GM12878 (cell line): ENCODE results near the gene LYRM2. TPM values are rescaled to one million over a fixed set of nuclear protein-coding genes. Genes with fewer than 3 reads are reported as not detected.

Experiments
- ATAC-seq: fragments of 200-7000 bp; cut with Tn5 transposase; 3 replicates; pipeline ENCODE4 v1.9.1; 2020; ENCODE audit warnings: mild to moderate bottlenecking, moderate library complexity
- BruUV-seq: library from RNA; stranded (reverse); fragments of 400-500 nt; replicated peaks from 2 replicates; lab custom pipeline; 2021; lab: Mats Ljungman, UMichigan
- CTCF ChIA-PET: fragments of 300-600 bp; sonication (Branson Sonifier 250); formaldehyde crosslinking; extraction: SDS; loops from one replicate; lab custom pipeline; 2021; ENCODE audit warnings: inconsistent platforms; lab: Yijun Ruan, JAX
- POLR2A ChIA-PET: fragments of 350-600 bp; formaldehyde crosslinking; extraction: SDS; loops from one replicate; lab custom pipeline; 2021; ENCODE audit warnings: inconsistent platforms; lab: Charles Lee
- RAD21 ChIA-PET: fragments of 300-600 bp; sonication (Branson Sonifier 250); formaldehyde crosslinking; loops from one replicate; lab custom pipeline; 2023; ENCODE audit warnings: antibody characterized with exemption; ENCODE audit not compliant: unreplicated experiment; lab: Charles Lee
- SMC1A ChIA-PET: fragments of 300-600 bp; sonication (Branson Sonifier 250); formaldehyde crosslinking; loops from one replicate; lab custom pipeline; 2023; ENCODE audit not compliant: unreplicated experiment, uncharacterized antibody; lab: Charles Lee
- DNase-seq: peaks from one replicate; pipeline ENCODE4 v3.0.0-alpha.2; 2011; ENCODE audit warnings: low read depth, low spot score
- FAIRE-seq: peaks from 3 replicates; lab custom pipeline; 2011; peaks lifted over from hg19 to GRCh38; lab: Jason Lieb, UNC
- H2AFZ ChIP-seq: 2 replicates; pipeline ENCODE4 v1.6.0; 2011; ENCODE audit warnings: low read depth, low read length, control low read depth; ENCODE audit not compliant: control insufficient read depth
- H3K27ac ChIP-seq: 2 replicates; pipeline ENCODE4 v1.5.1; 2011; ENCODE audit warnings: control low read depth; ENCODE audit not compliant: control insufficient read depth, insufficient read depth
- H3K27me3 ChIP-seq, 2 experiments: replicated peaks in 1 of 2; 2 replicates each; pipeline versions ENCODE4 v1.6.0 to v1.6.1; 2011; ENCODE audit warnings: low read length in 1 of 2; ENCODE audit not compliant: control insufficient read depth in 2 of 2, insufficient read depth in 2 of 2
- H3K36me3 ChIP-seq, 2 experiments: 2 replicates each; pipeline ENCODE4 v1.5.1; 2011; ENCODE audit warnings: low read length in 1 of 2; ENCODE audit not compliant: control insufficient read depth in 2 of 2, insufficient read depth in 2 of 2
- H3K4me1 ChIP-seq: 2 replicates; pipeline ENCODE4 v1.6.1; 2011; ENCODE audit warnings: mild to moderate bottlenecking, low read length, moderate library complexity, mixed read lengths; ENCODE audit not compliant: control insufficient read depth, insufficient read depth
- H3K4me2 ChIP-seq: 2 replicates; pipeline ENCODE4 v1.6.0; 2011; ENCODE audit warnings: control low read depth; ENCODE audit not compliant: control insufficient read depth, insufficient read depth
- H3K4me3 ChIP-seq: fragments of 200-600 bp; sonication (generic); 2 replicates; pipeline ENCODE4 v1.5.1; 2016
- H3K79me2 ChIP-seq: 2 replicates; pipeline ENCODE4 v1.6.0; 2011; ENCODE audit warnings: low read length; ENCODE audit not compliant: control insufficient read depth, insufficient read depth
- H3K9ac ChIP-seq: 2 replicates; pipeline ENCODE4 v1.8.0; 2011; ENCODE audit warnings: low read length, control low read depth, mixed read lengths; ENCODE audit not compliant: control insufficient read depth, insufficient read depth
- H3K9me3 ChIP-seq: replicated peaks from 3 replicates; pipeline ENCODE4 v1.5.1; 2011; ENCODE audit warnings: mild to moderate bottlenecking, low read length; ENCODE audit not compliant: control insufficient read depth, insufficient read depth
- H4K20me1 ChIP-seq: 2 replicates; pipeline ENCODE4 v1.6.0; 2011; ENCODE audit not compliant: control insufficient read depth, insufficient read depth
- BMI1 ChIP-seq: fragments of 450-650 bp; IDR thresholded peaks from 2 replicates; pipeline ENCODE4 v1.6.1; 2016; ENCODE audit warnings: mild to moderate bottlenecking, moderate library complexity, borderline replicate concordance
- CHD2 ChIP-seq: IDR thresholded peaks from 2 replicates; pipeline ENCODE4 v1.6.1; 2011; ENCODE audit warnings: low read depth, low read length, improper control_type of control experiment, borderline replicate concordance
- DPF2 ChIP-seq: fragments of 450-650 bp; IDR thresholded peaks from 2 replicates; pipeline ENCODE4 v1.6.1; 2017; ENCODE audit warnings: mild to moderate bottlenecking
- E2F4 ChIP-seq: IDR thresholded peaks from 2 replicates; pipeline ENCODE4 v1.6.1; 2012; ENCODE audit warnings: low read depth, low read length, improper control_type of control experiment
- ESRRA ChIP-seq: IDR thresholded peaks from 2 replicates; pipeline ENCODE4 v1.6.1; 2012; ENCODE audit warnings: mild to moderate bottlenecking, low read length, improper control_type of control experiment
- FOXM1 ChIP-seq: IDR thresholded peaks from 2 replicates; pipeline ENCODE4 v1.6.1; 2012; ENCODE audit warnings: low read depth, mild to moderate bottlenecking, inconsistent platforms, low read length, moderate library complexity
- HDAC2 ChIP-seq: fragments of 200-600 bp; sonication (generic); IDR thresholded peaks from 2 replicates; pipeline ENCODE4 v1.6.1; 2017
- JUNB ChIP-seq: IDR thresholded peaks from 2 replicates; pipeline ENCODE4 v1.6.1; 2016; ENCODE audit warnings: antibody characterized with exemption, mild to moderate bottlenecking
- KLF5 ChIP-seq: fragments of 450-650 bp; IDR thresholded peaks from 2 replicates; pipeline ENCODE4 v1.6.1; 2014; ENCODE audit warnings: mild to moderate bottlenecking; ENCODE audit not compliant: partially characterized antibody
- MYC ChIP-seq: IDR thresholded peaks from 2 replicates; pipeline ENCODE4 v1.6.1; 2011; ENCODE audit warnings: mild to moderate bottlenecking, low read length, moderate library complexity, inconsistent platforms; ENCODE audit not compliant: insufficient read depth, insufficient replicate concordance, insufficient read length, severe bottlenecking
- SPI1 ChIP-seq: IDR thresholded peaks from 2 replicates; pipeline ENCODE4 v1.6.1; 2011; ENCODE audit warnings: low read depth, mild to moderate bottlenecking, low read length, moderate library complexity, borderline replicate concordance; ENCODE audit not compliant: insufficient read depth
- WGBS: methylation state at CpG from one replicate; pipeline ENCODE4 v1.1.6; 2016; ENCODE audit warnings: low lambda C conversion rate; ENCODE audit not compliant: insufficient replicate concordance, insufficient coverage; ENCODE audit errors: missing lambda C conversion rate; 5-methylcytosine and 5-hydroxymethylcytosine counted together
- in situ Hi-C: fragments of 300-500 bp; cut with MboI; formaldehyde crosslinking; loops from 9 replicates; pipeline ENCODE4 v1.14.3; 2018; ENCODE audit warnings: mixed read lengths
- intact Hi-C: fragments of 100-400 bp; cut with micrococcal nuclease; formaldehyde crosslinking; loops from one replicate; pipeline ENCODE4 v1.14.2; 2022; ENCODE audit not compliant: unreplicated experiment
- polyA plus RNA-seq, 11 experiments: library from polyadenylated mRNA; depleted of rRNA in 4 of 11; unstranded in 6 of 11; stranded (reverse) in 5 of 11; fragments of >200 nt; fragmentation: Nextera tagmentation in 4 of 11; fragmentation: Illumina TruSeq in 1 of 11; extraction: Ambion mirVana in 4 of 11; extraction: Trizol in 1 of 11; gene quantifications; 1 replicate in 1 of 11; 2 replicates in 10 of 11; pipeline versions ENCODE4 v1.2.1 to v1.2.3, GENCODE V29; 2011 to 2016; ENCODE audit warnings: inconsistent platforms in 2 of 11, missing spikeins in 2 of 11, low read depth in 1 of 11
- total RNA-seq, 4 experiments: library from RNA; depleted of rRNA in 3 of 4; stranded (reverse); fragments of >200 nt in 3 of 4; fragmentation: Illumina TruSeq in 1 of 4; extraction: Trizol in 1 of 4; gene quantifications; 2 replicates each; pipeline versions ENCODE4 v1.2.1 to v1.2.3, GENCODE V29; 2013 to 2021
- TF ChIP-seq, protein P1 (sequence below): fragments of 450-650 bp; formaldehyde crosslinking; IDR thresholded peaks from 2 replicates; pipeline ENCODE4 v1.4.0; 2020; ENCODE audit warnings: mild to moderate bottlenecking, moderate library complexity
- TF ChIP-seq, protein P2 (sequence below): fragments of 450-650 bp; IDR thresholded peaks from 2 replicates; pipeline ENCODE4 v1.6.1; 2016; ENCODE audit warnings: mild to moderate bottlenecking, moderate library complexity, borderline replicate concordance
- TF ChIP-seq, protein P3 (sequence below), 3 experiments: IDR thresholded peaks in 2 of 3; conservative IDR thresholded peaks in 1 of 3; 2 replicates each; pipeline ENCODE4 v1.5.1; 2011; ENCODE audit warnings: low read depth in 3 of 3, low read length in 3 of 3, mild to moderate bottlenecking in 3 of 3, control low read depth in 2 of 3, moderate library complexity in 2 of 3, inconsistent platforms in 1 of 3, mixed read lengths in 1 of 3; ENCODE audit not compliant: control insufficient read depth in 2 of 3, insufficient read depth in 1 of 3; ENCODE audit errors: extremely low read depth in 1 of 3

Gene LYRM2
- total and polyA plus RNA-seq, 10 of the 15 experiments (the other 5 are each of a cell fraction or from before 2014, with no cell fraction given) = 17.2 to 75.0 (median 30.9) TPM

GRCh38 chr6:89591745-89592144 is 46.8 kb downstream of the LYRM2 start:
- BruUV-seq = no TSS peak
- SMC1A ChIA-PET = interaction anchor here (1.2 kb wide), 1 partner anchor 274 kb away, joined by 3 read pairs; no protein-coding TSS in a partner anchor
- RAD21 ChIA-PET = no interaction called here
- H3K79me2 ChIP-seq = no peaks in the 10 kb centered on the region
- no peak overlapping the region for H3K27ac ChIP-seq
- no peak overlapping the region for H3K4me2 ChIP-seq
- no peak overlapping the region for H3K4me3 ChIP-seq
- H3K9me3 ChIP-seq = no peaks in the 10 kb centered on the region
- FAIRE-seq (no peak), ATAC-seq (no peak), DNase-seq (no peak)
- in situ Hi-C loops = no loop called here
- H4K20me1 ChIP-seq = no peaks in the 10 kb centered on the region
- intact Hi-C loops = no loop called here
- no peak overlapping the region for H3K9ac ChIP-seq
- POLR2A ChIA-PET = no interaction called here
- CTCF ChIA-PET = interaction anchor here (0.6 to 1.6 kb wide), 2 partner anchors 159 to 220 kb away, joined by 3 read pairs; partner anchors contain the start of gene ANKRD6
- H3K27me3 ChIP-seq = no peaks in the 10 kb centered on the region
- H3K4me1 ChIP-seq = peaks cover 10% of the 10 kb centered on the region
- no peak overlapping the region for H2AFZ ChIP-seq
- no peaks in the 10 kb centered on the region for H3K36me3 ChIP-seq
- WGBS = 42% methylated on average over 4 of the region's 4 CpGs
- TF ChIP-seq CHD2 = no peak
- TF ChIP-seq MYC = no peak
- no peak for TF ChIP-seq JUNB
- TF ChIP-seq BMI1 = no peak
- TF ChIP-seq FOXM1 = no peak
- TF ChIP-seq HDAC2 = no peak
- TF ChIP-seq SPI1 = no peak
- no peak for TF ChIP-seq DPF2
- TF ChIP-seq, protein P1, sequence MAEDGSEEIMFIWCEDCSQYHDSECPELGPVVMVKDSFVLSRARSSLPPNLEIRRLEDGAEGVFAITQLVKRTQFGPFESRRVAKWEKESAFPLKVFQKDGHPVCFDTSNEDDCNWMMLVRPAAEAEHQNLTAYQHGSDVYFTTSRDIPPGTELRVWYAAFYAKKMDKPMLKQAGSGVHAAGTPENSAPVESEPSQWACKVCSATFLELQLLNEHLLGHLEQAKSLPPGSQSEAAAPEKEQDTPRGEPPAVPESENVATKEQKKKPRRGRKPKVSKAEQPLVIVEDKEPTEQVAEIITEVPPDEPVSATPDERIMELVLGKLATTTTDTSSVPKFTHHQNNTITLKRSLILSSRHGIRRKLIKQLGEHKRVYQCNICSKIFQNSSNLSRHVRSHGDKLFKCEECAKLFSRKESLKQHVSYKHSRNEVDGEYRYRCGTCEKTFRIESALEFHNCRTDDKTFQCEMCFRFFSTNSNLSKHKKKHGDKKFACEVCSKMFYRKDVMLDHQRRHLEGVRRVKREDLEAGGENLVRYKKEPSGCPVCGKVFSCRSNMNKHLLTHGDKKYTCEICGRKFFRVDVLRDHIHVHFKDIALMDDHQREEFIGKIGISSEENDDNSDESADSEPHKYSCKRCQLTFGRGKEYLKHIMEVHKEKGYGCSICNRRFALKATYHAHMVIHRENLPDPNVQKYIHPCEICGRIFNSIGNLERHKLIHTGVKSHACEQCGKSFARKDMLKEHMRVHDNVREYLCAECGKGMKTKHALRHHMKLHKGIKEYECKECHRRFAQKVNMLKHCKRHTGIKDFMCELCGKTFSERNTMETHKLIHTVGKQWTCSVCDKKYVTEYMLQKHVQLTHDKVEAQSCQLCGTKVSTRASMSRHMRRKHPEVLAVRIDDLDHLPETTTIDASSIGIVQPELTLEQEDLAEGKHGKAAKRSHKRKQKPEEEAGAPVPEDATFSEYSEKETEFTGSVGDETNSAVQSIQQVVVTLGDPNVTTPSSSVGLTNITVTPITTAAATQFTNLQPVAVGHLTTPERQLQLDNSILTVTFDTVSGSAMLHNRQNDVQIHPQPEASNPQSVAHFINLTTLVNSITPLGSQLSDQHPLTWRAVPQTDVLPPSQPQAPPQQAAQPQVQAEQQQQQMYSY (CRISPR knock-in tag) = no peak
- TF ChIP-seq ESRRA = no peak
- TF ChIP-seq KLF5 = no peak
- TF ChIP-seq, protein P2, sequence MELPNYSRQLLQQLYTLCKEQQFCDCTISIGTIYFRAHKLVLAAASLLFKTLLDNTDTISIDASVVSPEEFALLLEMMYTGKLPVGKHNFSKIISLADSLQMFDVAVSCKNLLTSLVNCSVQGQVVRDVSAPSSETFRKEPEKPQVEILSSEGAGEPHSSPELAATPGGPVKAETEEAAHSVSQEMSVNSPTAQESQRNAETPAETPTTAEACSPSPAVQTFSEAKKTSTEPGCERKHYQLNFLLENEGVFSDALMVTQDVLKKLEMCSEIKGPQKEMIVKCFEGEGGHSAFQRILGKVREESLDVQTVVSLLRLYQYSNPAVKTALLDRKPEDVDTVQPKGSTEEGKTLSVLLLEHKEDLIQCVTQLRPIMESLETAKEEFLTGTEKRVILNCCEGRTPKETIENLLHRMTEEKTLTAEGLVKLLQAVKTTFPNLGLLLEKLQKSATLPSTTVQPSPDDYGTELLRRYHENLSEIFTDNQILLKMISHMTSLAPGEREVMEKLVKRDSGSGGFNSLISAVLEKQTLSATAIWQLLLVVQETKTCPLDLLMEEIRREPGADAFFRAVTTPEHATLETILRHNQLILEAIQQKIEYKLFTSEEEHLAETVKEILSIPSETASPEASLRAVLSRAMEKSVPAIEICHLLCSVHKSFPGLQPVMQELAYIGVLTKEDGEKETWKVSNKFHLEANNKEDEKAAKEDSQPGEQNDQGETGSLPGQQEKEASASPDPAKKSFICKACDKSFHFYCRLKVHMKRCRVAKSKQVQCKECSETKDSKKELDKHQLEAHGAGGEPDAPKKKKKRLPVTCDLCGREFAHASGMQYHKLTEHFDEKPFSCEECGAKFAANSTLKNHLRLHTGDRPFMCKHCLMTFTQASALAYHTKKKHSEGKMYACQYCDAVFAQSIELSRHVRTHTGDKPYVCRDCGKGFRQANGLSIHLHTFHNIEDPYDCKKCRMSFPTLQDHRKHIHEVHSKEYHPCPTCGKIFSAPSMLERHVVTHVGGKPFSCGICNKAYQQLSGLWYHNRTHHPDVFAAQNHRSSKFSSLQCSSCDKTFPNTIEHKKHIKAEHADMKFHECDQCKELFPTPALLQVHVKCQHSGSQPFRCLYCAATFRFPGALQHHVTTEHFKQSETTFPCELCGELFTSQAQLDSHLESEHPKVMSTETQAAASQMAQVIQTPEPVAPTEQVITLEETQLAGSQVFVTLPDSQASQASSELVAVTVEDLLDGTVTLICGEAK = no peak
- no peak for TF ChIP-seq E2F4
- TF ChIP-seq, protein P3, sequence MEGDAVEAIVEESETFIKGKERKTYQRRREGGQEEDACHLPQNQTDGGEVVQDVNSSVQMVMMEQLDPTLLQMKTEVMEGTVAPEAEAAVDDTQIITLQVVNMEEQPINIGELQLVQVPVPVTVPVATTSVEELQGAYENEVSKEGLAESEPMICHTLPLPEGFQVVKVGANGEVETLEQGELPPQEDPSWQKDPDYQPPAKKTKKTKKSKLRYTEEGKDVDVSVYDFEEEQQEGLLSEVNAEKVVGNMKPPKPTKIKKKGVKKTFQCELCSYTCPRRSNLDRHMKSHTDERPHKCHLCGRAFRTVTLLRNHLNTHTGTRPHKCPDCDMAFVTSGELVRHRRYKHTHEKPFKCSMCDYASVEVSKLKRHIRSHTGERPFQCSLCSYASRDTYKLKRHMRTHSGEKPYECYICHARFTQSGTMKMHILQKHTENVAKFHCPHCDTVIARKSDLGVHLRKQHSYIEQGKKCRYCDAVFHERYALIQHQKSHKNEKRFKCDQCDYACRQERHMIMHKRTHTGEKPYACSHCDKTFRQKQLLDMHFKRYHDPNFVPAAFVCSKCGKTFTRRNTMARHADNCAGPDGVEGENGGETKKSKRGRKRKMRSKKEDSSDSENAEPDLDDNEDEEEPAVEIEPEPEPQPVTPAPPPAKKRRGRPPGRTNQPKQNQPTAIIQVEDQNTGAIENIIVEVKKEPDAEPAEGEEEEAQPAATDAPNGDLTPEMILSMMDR (IDR thresholded peaks at IDR 0.05 in 2 of 3, conservative IDR thresholded peaks at IDR 0.05 in 1 of 3; ENCODE audit: control insufficient read depth in 2 of 3, extremely low read depth in 1 of 3, insufficient read depth in 1 of 3, low read depth in 3 of 3, low read length in 3 of 3) = no peak
